ENCODE results near the gene EFCAB8. TPM values are rescaled to one million over a fixed set of nuclear protein-coding genes. Genes with fewer than 3 reads are reported as not detected.

Gene EFCAB8
- total RNA-seq, 2 donors from 2014 or later = not detected

DNA sequence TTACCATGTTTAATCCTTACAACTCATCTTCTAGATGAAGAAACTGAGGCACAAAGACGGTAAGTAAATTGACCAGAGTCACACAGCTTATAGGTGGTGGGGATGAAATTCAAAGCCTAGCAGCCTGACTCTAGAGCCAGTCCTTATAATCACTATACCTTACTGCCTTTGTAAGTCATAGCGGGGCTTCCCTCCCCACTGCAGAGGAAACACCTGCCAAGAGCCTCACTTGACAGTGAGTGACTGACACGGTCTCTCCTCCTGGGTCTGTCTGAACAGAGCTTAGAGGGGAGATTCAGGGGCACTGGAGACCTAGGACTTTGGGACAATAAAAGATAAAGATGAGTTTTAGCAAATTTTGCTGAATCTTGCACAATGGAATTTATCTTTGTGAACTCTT lies 132.7 kb downstream of the EFCAB8 start:
- H3K4me3 ChIP-seq = no peak overlapping the region
- no peaks in the 10 kb centered on the region for H3K4me1 ChIP-seq
- DNase-seq (ENCODE audit: low spot score) = no peak
- no peaks in the 10 kb centered on the region for H3K27me3 ChIP-seq
- no peak overlapping the region for H3K27ac ChIP-seq
- H3K9me3 ChIP-seq = peaks cover 0 to 11% of the 10 kb centered on the region in 2 donors
- H3K36me3 ChIP-seq = no peaks in the 10 kb centered on the region
- TF ChIP-seq, protein P1, sequence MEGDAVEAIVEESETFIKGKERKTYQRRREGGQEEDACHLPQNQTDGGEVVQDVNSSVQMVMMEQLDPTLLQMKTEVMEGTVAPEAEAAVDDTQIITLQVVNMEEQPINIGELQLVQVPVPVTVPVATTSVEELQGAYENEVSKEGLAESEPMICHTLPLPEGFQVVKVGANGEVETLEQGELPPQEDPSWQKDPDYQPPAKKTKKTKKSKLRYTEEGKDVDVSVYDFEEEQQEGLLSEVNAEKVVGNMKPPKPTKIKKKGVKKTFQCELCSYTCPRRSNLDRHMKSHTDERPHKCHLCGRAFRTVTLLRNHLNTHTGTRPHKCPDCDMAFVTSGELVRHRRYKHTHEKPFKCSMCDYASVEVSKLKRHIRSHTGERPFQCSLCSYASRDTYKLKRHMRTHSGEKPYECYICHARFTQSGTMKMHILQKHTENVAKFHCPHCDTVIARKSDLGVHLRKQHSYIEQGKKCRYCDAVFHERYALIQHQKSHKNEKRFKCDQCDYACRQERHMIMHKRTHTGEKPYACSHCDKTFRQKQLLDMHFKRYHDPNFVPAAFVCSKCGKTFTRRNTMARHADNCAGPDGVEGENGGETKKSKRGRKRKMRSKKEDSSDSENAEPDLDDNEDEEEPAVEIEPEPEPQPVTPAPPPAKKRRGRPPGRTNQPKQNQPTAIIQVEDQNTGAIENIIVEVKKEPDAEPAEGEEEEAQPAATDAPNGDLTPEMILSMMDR (IDR thresholded peaks at IDR 0.05) = no peak

DNA sequence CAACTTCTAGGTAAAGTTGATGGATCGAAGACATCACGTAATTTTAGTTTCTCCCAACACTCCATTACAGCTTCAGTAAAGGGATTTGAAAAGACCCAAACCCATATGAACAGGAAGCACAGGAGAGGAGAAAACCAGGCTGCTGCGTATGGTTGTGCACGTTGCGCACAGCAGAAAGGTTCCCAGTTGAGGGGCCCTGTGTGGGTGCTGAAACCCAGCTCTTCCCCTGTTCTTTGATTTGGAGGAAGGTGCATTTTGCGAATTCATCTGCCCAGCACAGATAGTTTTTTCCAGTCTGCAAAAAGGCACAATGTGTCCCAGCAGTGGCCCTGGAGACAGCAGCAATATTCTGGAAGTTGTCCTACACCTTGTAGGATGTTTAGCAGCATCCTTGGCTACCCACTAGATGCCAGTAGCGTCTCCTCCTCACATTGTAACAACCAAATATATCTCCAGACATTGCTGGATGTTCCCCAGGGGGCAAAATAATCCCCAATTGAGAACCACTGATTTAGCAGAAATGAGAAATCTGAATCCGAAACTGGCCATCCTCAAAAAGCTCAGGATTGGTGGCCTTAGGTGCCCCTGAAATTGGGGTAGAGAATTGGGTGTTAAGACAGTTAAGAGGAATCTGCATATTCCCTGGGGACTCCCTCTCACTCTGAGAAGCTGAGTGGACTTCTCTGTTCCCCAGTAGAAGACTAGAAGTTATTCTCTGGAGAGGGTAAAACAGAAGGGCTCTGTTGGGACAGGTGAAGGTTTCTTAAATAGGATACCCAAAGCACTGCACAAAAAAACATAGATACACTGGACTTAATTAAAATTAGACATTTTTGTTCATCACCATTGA lies 133.3 kb downstream of the EFCAB8 start:
- H3K27ac ChIP-seq = no peak overlapping the region
- H3K36me3 ChIP-seq = no peaks in the 10 kb centered on the region
- H3K27me3 ChIP-seq = no peaks in the 10 kb centered on the region
- TF ChIP-seq, protein P1 (IDR thresholded peaks at IDR 0.05) = no peak
- H3K4me3 ChIP-seq = no peak overlapping the region
- H3K9me3 ChIP-seq = peaks cover 0 to 11% of the 10 kb centered on the region in 2 donors
- no peak for DNase-seq (ENCODE audit: low spot score)
- H3K4me1 ChIP-seq = no peaks in the 10 kb centered on the region

DNA sequence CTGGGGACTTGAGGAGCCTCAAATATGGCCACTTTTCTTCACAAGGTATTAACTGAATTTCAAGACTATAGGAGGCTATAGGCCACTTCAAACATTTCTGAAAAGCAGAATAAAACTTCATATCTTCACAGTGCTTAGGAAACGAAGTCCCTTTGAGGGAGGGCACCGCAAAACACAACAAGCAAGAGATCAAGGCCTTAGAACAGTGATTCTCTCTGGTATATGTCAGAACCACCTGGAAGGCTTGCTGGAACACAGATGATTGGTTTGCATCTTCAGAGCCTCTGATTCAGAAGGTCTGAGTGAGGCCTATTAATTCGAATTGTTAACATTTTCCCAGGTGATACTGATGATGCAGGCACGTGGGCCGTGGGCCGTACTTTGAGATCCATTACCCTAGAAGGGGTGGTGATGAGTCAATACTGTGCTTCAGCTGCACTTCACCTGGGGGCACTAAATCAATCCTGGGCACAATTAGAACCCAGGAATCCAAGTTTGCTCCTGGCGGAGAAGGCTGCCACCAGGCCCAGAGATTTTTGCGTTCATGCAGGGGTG lies 134.8 kb downstream of the EFCAB8 start:
- no peaks in the 10 kb centered on the region for H3K36me3 ChIP-seq
- TF ChIP-seq, protein P1 (IDR thresholded peaks at IDR 0.05) = no peak
- no peaks in the 10 kb centered on the region for H3K4me1 ChIP-seq
- H3K27me3 ChIP-seq = no peaks in the 10 kb centered on the region
- H3K27ac ChIP-seq = no peak overlapping the region
- DNase-seq (ENCODE audit: low spot score) = no peak
- H3K9me3 ChIP-seq = peaks cover 0 to 11% of the 10 kb centered on the region in 2 donors
- no peak overlapping the region for H3K4me3 ChIP-seq

DNA sequence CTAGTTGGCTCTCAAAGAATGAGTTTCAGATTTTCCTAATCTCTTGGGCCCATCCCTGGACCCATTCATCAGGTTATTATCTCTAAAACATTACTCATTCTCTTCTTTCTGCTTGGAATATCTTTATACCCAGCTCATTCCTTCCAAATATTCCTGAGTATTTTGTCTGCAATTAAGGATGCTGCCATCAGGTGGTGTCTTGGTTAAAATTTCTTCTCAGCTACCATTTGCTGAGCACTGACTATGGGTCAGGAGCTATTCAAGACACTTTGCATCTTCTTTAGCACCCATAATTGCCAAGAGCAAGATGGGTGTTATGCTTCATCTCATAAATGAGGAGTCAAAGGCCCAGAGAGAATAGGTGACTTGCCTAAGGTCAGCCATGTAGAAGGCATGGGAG lies 137.1 kb downstream of the EFCAB8 start:
- TF ChIP-seq, protein P1 (IDR thresholded peaks at IDR 0.05) = no peak
- H3K27me3 ChIP-seq = no peaks in the 10 kb centered on the region
- no peaks in the 10 kb centered on the region for H3K36me3 ChIP-seq
- DNase-seq (ENCODE audit: low spot score) = no peak
- peaks cover 0 to 11% of the 10 kb centered on the region in 2 donors for H3K9me3 ChIP-seq
- H3K27ac ChIP-seq = no peak overlapping the region
- H3K4me1 ChIP-seq = no peaks in the 10 kb centered on the region
- no peak overlapping the region for H3K4me3 ChIP-seq

DNA sequence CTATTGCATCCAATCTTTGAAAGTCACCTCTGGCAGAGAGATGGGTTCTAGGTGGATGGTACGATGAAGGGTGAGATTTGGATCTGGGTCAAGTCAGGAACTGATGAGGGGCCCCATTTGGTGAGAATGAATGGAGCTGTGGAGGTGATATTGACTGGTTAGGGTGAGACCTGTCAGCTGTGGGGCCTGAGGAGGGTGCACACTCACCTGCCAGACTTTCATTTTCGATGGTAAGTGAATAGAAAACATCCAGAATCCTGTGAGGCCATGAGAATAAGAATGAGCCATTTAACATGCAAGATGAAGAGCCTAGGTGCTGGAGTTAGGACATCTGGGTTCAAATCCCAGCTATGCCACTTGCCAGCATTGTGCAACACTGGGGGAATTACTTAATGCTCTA lies 138.7 kb downstream of the EFCAB8 start:
- TF ChIP-seq, protein P1 (IDR thresholded peaks at IDR 0.05) = no peak
- peaks cover 0 to 11% of the 10 kb centered on the region in 2 donors for H3K9me3 ChIP-seq
- DNase-seq (ENCODE audit: low spot score) = no peak
- H3K27me3 ChIP-seq = no peaks in the 10 kb centered on the region
- no peaks in the 10 kb centered on the region for H3K4me1 ChIP-seq
- H3K27ac ChIP-seq = no peak overlapping the region
- no peaks in the 10 kb centered on the region for H3K36me3 ChIP-seq
- H3K4me3 ChIP-seq = no peak overlapping the region

All from right atrium auricular region (tissue), 2 donors.